IMR-90 (cell line): ENCODE measurements around the gene CYP4F2. TPM values are rescaled to one million over a fixed set of nuclear protein-coding genes. Genes with fewer than 3 reads are reported as not detected.

Experiments used
- ATAC-seq: fragments of 200-7000 bp; cut with Tn5 transposase; 2 replicates; pipeline ENCODE4 v1.9.1; 2020; ENCODE audit warnings: low read depth, mild to moderate bottlenecking, moderate library complexity
- BruUV-seq: library from RNA; stranded (reverse); fragments of 400-500 nt; replicated peaks from 2 replicates; lab custom pipeline; 2021; lab: Mats Ljungman, UMichigan
- CTCF ChIA-PET: fragments of 300-600 bp; formaldehyde crosslinking; extraction: SDS; loops from one replicate; lab custom pipeline; 2021; ENCODE audit warnings: antibody characterized with exemption; lab: Yijun Ruan, JAX
- POLR2A ChIA-PET: fragments of 300-600 bp; sonication (Branson Sonifier 250); formaldehyde crosslinking; loops from one replicate; lab custom pipeline; 2022; ENCODE audit warnings: antibody characterized with exemption; ENCODE audit not compliant: unreplicated experiment; lab: Charles Lee
- DNase-seq: peaks from one replicate; pipeline ENCODE4 v3.0.0; 2013
- H2AFZ ChIP-seq: replicated peaks from 2 replicates; pipeline ENCODE3; 2013; ENCODE audit warnings: low read length, mild to moderate bottlenecking; ENCODE audit not compliant: poor library complexity
- H2AK5ac ChIP-seq: 2 replicates; pipeline ENCODE4 v1.6.1; 2013; ENCODE audit warnings: low read depth, low read length, inconsistent platforms
- H2AK9ac ChIP-seq: replicated peaks from 2 replicates; pipeline ENCODE3; 2013; ENCODE audit warnings: mild to moderate bottlenecking, low read depth, low read length, moderate library complexity; ENCODE audit not compliant: poor library complexity
- H2BK120ac ChIP-seq: 2 replicates; pipeline ENCODE4 v1.6.1; 2013; ENCODE audit warnings: low read depth, low read length, inconsistent platforms
- H2BK15ac ChIP-seq: 3 replicates; pipeline ENCODE4 v1.6.1; 2013; ENCODE audit warnings: low read depth, low read length, inconsistent platforms
- H2BK20ac ChIP-seq: 2 replicates; pipeline ENCODE4 v1.6.1; 2013; ENCODE audit warnings: low read depth, mild to moderate bottlenecking, inconsistent platforms, low read length, moderate library complexity
- H2BK5ac ChIP-seq: 2 replicates; pipeline ENCODE4 v1.6.1; 2013; ENCODE audit warnings: mild to moderate bottlenecking, low read depth, low read length, inconsistent platforms; ENCODE audit not compliant: poor library complexity, severe bottlenecking
- H3K14ac ChIP-seq: replicated peaks from 2 replicates; pipeline ENCODE4 v1.6.1; 2013; ENCODE audit warnings: low read depth, low read length, inconsistent platforms
- H3K18ac ChIP-seq: 2 replicates; pipeline ENCODE4 v1.6.1; 2013; ENCODE audit warnings: low read depth, low read length, control low read depth
- H3K23ac ChIP-seq: 2 replicates; pipeline ENCODE4 v1.6.1; 2013; ENCODE audit warnings: low read depth, low read length, inconsistent platforms
- H3K27ac ChIP-seq: 2 replicates; pipeline ENCODE4 v1.5.1; 2013; ENCODE audit warnings: mild to moderate bottlenecking, control low read depth, low read length; ENCODE audit not compliant: insufficient read depth
- H3K27me3 ChIP-seq: 2 replicates; pipeline ENCODE4 v1.6.1; 2013; ENCODE audit warnings: low read length; ENCODE audit not compliant: control insufficient read depth, insufficient read depth
- H3K36me3 ChIP-seq: 2 replicates; pipeline ENCODE4 v1.6.1; 2013; ENCODE audit warnings: low read length, mixed read lengths; ENCODE audit not compliant: control insufficient read depth, insufficient read depth
- H3K4ac ChIP-seq: 2 replicates; pipeline ENCODE4 v1.6.1; 2013; ENCODE audit warnings: low read depth, low read length, inconsistent platforms
- H3K4me1 ChIP-seq: 2 replicates; pipeline ENCODE4 v1.6.1; 2013; ENCODE audit warnings: low read length, mixed read lengths; ENCODE audit not compliant: control insufficient read depth, insufficient read depth
- H3K4me2 ChIP-seq: 2 replicates; pipeline ENCODE4 v1.6.1; 2013; ENCODE audit warnings: low read depth, mild to moderate bottlenecking, control low read depth, low read length, moderate library complexity
- H3K4me3 ChIP-seq: 2 replicates; pipeline ENCODE4 v1.5.1; 2013; ENCODE audit warnings: low read depth, mild to moderate bottlenecking, control low read depth, low read length, moderate library complexity; ENCODE audit not compliant: insufficient read depth
- H3K56ac ChIP-seq: 2 replicates; pipeline ENCODE4 v1.6.1; 2013; ENCODE audit warnings: low read length, inconsistent platforms; ENCODE audit not compliant: insufficient read depth; ENCODE audit errors: extremely low read depth
- H3K79me1 ChIP-seq, 2 experiments: 2 replicates each; pipeline ENCODE4 v1.6.1; 2013; ENCODE audit warnings: low read length in 2 of 2, inconsistent platforms in 1 of 2, low read depth in 1 of 2
- H3K9ac ChIP-seq: 2 replicates; pipeline ENCODE4 v1.6.1; 2013; ENCODE audit warnings: low read depth, low read length, control low read depth
- H3K9me1 ChIP-seq: 2 replicates; pipeline ENCODE4 v1.6.1; 2013; ENCODE audit warnings: low read length, inconsistent platforms; ENCODE audit not compliant: insufficient read depth
- H3K9me3 ChIP-seq: 2 replicates; pipeline ENCODE4 v1.6.1; 2013; ENCODE audit warnings: low read length; ENCODE audit not compliant: control insufficient read depth, insufficient read depth
- H4K20me1 ChIP-seq: 2 replicates; pipeline ENCODE4 v1.6.1; 2013; ENCODE audit warnings: low read length, inconsistent platforms; ENCODE audit not compliant: insufficient read depth
- H4K5ac ChIP-seq: 2 replicates; pipeline ENCODE4 v1.6.1; 2013; ENCODE audit warnings: mild to moderate bottlenecking, low read depth, low read length, control low read depth
- H4K8ac ChIP-seq, 2 experiments: 2 replicates each; pipeline ENCODE4 v1.6.1; 2013; ENCODE audit warnings: low read depth in 2 of 2, low read length in 2 of 2, control low read depth in 1 of 2, inconsistent platforms in 1 of 2
- H4K91ac ChIP-seq: 2 replicates; pipeline ENCODE4 v1.6.1; 2013; ENCODE audit warnings: low read depth, low read length, inconsistent platforms; ENCODE audit not compliant: insufficient read depth
- BHLHE40 ChIP-seq: fragments of 150-350 bp; IDR thresholded peaks from 2 replicates; pipeline ENCODE4 v1.6.1; 2016; ENCODE audit warnings: mild to moderate bottlenecking, low read depth, low read length
- CHD1 ChIP-seq: IDR thresholded peaks from 2 replicates; pipeline ENCODE4 v1.6.1; 2012; ENCODE audit warnings: low read depth, low read length, improper control_type of control experiment
- FOS ChIP-seq: fragments of 150-350 bp; IDR thresholded peaks from 2 replicates; pipeline ENCODE4 v1.6.1; 2016; ENCODE audit warnings: low read depth, low read length
- MAFK ChIP-seq: IDR thresholded peaks from 2 replicates; pipeline ENCODE4 v1.6.1; 2012; ENCODE audit warnings: low read depth, low read length, improper control_type of control experiment
- MAZ ChIP-seq: IDR thresholded peaks from 2 replicates; pipeline ENCODE4 v1.6.1; 2012; ENCODE audit warnings: low read depth, mild to moderate bottlenecking, low read length, improper control_type of control experiment, moderate library complexity, borderline replicate concordance
- MXI1 ChIP-seq: IDR thresholded peaks from 2 replicates; pipeline ENCODE4 v1.6.1; 2012; ENCODE audit warnings: low read depth, mild to moderate bottlenecking, low read length, moderate library complexity, borderline replicate concordance
- NFE2L2 ChIP-seq: fragments of 150-350 bp; IDR thresholded peaks from 2 replicates; pipeline ENCODE4 v1.6.1; 2016; ENCODE audit warnings: low read depth, mild to moderate bottlenecking, low read length
- POLR2A ChIP-seq: IDR thresholded peaks from 2 replicates; pipeline ENCODE4 v1.6.1; 2012; ENCODE audit warnings: mild to moderate bottlenecking, low read depth, low read length
- RCOR1 ChIP-seq: IDR thresholded peaks from 2 replicates; pipeline ENCODE4 v1.6.1; 2012; ENCODE audit warnings: mild to moderate bottlenecking, low read length, improper control_type of control experiment; ENCODE audit not compliant: insufficient replicate concordance
- SMC3 ChIP-seq: fragments of 150-350 bp; IDR thresholded peaks from 2 replicates; pipeline ENCODE4 v1.6.1; 2016; ENCODE audit warnings: low read depth, mild to moderate bottlenecking, antibody characterized with exemption, low read length, moderate library complexity
- WGBS, 2 experiments: methylation state at CpG; one replicate each; pipeline versions ENCODE4 v1.1.5 to v1.1.7; 2013; ENCODE audit warnings: missing lambda C conversion rate in 2 of 2; ENCODE audit not compliant: insufficient read length in 1 of 2; ENCODE audit errors: extremely low coverage in 2 of 2; 5-methylcytosine and 5-hydroxymethylcytosine counted together
- dilution Hi-C: fragments of 300-500 bp; cut with HindIII; formaldehyde crosslinking; loops from one replicate; pipeline ENCODE4 v1.14.3; 2018; ENCODE audit warnings: low sequenced_read_pairs; ENCODE audit not compliant: unreplicated experiment
- in situ Hi-C: fragments of 300-500 bp; cut with MboI; formaldehyde crosslinking; loops from 3 replicates; pipeline ENCODE4 v1.14.3; 2019; ENCODE audit warnings: low sequenced_read_pairs, inconsistent platforms, mixed read lengths
- intact Hi-C: fragments of 100-400 bp; cut with micrococcal nuclease; formaldehyde crosslinking; loops from 2 replicates; pipeline ENCODE4 v1.10.0; 2022
- polyA plus RNA-seq, 3 experiments: library from polyadenylated mRNA; depleted of rRNA; stranded (reverse); fragments of >200 nt; gene quantifications; 2 replicates each; pipeline ENCODE4 v1.2.3, GENCODE V29; 2012; ENCODE audit warnings: low replicate concordance in 1 of 3
- total RNA-seq: library from RNA; depleted of rRNA; stranded (reverse); fragments of >200 nt; gene quantifications from 2 replicates; pipeline ENCODE4 v1.2.3, GENCODE V29; 2012
- TF ChIP-seq, protein P1 (sequence below): fragments of 150-350 bp; IDR thresholded peaks from 2 replicates; pipeline ENCODE4 v1.6.1; 2017; ENCODE audit warnings: mild to moderate bottlenecking, antibody characterized with exemption, low read length, low read depth
- TF ChIP-seq, protein P2 (sequence below): conservative IDR thresholded peaks from 2 replicates; pipeline ENCODE4 v1.5.1; 2012; ENCODE audit warnings: mild to moderate bottlenecking, low read depth, low read length, improper control_type of control experiment
- TF ChIP-seq, protein P3 (sequence below): fragments of 150-350 bp; IDR thresholded peaks from 2 replicates; pipeline ENCODE4 v1.6.1; 2016; ENCODE audit warnings: low read depth, mild to moderate bottlenecking, low read length, moderate library complexity, borderline replicate concordance

The CYP4F2 gene
- total and polyA plus RNA-seq, 2 of the 4 experiments (the other 2 are of a cell fraction), result not detected

DNA sequence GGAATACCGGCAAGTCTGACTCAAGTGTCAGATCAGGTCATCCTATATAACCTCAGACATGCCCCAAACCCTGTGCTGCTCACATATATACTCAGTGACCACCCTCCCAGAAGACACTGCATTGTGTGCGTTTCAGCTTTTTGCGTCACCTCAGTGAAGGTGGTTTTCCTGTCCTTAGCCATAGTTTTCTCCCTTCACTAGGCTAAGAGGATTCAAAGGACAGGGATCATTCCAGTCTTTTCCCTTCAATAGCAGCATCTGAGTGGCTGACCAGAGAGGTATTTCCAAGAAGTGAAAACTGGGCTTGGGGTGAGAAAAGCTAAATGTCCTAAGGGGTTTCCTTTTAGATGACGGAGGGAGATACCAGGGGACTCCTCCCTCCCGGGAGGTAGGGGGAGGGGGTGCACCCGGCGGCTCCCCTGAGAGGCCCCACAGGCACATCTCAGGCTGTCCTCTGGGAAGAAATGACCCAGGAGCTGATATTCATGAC lies 69.7 kb downstream of the CYP4F2 start:
- Histone ChIP-seq H3K4me3 (no peak overlapping the region), H2BK15ac (no peak overlapping the region), H3K4ac (no peak overlapping the region), H3K9ac (no peak overlapping the region), H3K9me1 (no peaks in the 10 kb centered on the region), H4K91ac (no peak overlapping the region), H2BK5ac (no peak overlapping the region), H3K27ac (no peak overlapping the region), H2AK5ac (no peak overlapping the region), H3K4me2 (no peak overlapping the region), H4K5ac (no peak overlapping the region), H3K18ac (no peak overlapping the region), H3K4me1 (no peaks in the 10 kb centered on the region), H3K56ac (no peak overlapping the region), H3K27me3 (no peaks in the 10 kb centered on the region), H2BK20ac (no peak overlapping the region), H4K20me1 (no peaks in the 10 kb centered on the region), H3K9me3 (no peaks in the 10 kb centered on the region), H2BK120ac (no peak overlapping the region), H3K79me1 (no peaks in the 10 kb centered on the region), H2AFZ (no peak overlapping the region), H3K36me3 (no peaks in the 10 kb centered on the region), H4K8ac (no peak overlapping the region), H3K14ac (no peak overlapping the region), H2AK9ac (no peak overlapping the region), H3K23ac (no peak overlapping the region)
- CTCF ChIA-PET, result no interaction called here
- POLR2A ChIA-PET, result no interaction called here
- in situ Hi-C loops, result loop anchor here (25.0 kb wide), 1 partner anchor 359 kb away; the partner anchor contains the start of genes AP1M1 and FAM32A
- no TSS peak for BruUV-seq
- ATAC-seq (no peak), DNase-seq (no peak)
- no peak for TF ChIP-seq POLR2A
- TF ChIP-seq SMC3, result no peak
- TF ChIP-seq, protein P1, sequence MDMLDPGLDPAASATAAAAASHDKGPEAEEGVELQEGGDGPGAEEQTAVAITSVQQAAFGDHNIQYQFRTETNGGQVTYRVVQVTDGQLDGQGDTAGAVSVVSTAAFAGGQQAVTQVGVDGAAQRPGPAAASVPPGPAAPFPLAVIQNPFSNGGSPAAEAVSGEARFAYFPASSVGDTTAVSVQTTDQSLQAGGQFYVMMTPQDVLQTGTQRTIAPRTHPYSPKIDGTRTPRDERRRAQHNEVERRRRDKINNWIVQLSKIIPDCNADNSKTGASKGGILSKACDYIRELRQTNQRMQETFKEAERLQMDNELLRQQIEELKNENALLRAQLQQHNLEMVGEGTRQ, result no peak
- no peak for TF ChIP-seq MAZ
- no peak for TF ChIP-seq CHD1
- TF ChIP-seq, protein P2, sequence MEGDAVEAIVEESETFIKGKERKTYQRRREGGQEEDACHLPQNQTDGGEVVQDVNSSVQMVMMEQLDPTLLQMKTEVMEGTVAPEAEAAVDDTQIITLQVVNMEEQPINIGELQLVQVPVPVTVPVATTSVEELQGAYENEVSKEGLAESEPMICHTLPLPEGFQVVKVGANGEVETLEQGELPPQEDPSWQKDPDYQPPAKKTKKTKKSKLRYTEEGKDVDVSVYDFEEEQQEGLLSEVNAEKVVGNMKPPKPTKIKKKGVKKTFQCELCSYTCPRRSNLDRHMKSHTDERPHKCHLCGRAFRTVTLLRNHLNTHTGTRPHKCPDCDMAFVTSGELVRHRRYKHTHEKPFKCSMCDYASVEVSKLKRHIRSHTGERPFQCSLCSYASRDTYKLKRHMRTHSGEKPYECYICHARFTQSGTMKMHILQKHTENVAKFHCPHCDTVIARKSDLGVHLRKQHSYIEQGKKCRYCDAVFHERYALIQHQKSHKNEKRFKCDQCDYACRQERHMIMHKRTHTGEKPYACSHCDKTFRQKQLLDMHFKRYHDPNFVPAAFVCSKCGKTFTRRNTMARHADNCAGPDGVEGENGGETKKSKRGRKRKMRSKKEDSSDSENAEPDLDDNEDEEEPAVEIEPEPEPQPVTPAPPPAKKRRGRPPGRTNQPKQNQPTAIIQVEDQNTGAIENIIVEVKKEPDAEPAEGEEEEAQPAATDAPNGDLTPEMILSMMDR, result no peak
- TF ChIP-seq FOS, result no peak
- TF ChIP-seq RCOR1, result no peak
- no peak for TF ChIP-seq MXI1
- TF ChIP-seq BHLHE40, result no peak
- TF ChIP-seq, protein P3, sequence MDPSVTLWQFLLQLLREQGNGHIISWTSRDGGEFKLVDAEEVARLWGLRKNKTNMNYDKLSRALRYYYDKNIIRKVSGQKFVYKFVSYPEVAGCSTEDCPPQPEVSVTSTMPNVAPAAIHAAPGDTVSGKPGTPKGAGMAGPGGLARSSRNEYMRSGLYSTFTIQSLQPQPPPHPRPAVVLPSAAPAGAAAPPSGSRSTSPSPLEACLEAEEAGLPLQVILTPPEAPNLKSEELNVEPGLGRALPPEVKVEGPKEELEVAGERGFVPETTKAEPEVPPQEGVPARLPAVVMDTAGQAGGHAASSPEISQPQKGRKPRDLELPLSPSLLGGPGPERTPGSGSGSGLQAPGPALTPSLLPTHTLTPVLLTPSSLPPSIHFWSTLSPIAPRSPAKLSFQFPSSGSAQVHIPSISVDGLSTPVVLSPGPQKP, result no peak
- TF ChIP-seq MAFK, result no peak
- TF ChIP-seq NFE2L2, result no peak
- no CpG with 5 or more reads among the region's 7 CpGs for WGBS, 2 experiments
- dilution Hi-C loops, result no loop called here
- intact Hi-C loops, result no loop called here
